ENCODE measurements around the gene OR56B4.

GRCh38 chr11:6095798-6096197, 11.7 kb upstream of the OR56B4 start:
- TF ChIP-seq SP1 (IDR thresholded peaks at IDR 0.05), result no peak
- TF ChIP-seq SP1 (CRISPR knock-in tag; IDR thresholded peaks at IDR 0.05), result no peak
- no peak for TF ChIP-seq IRF1 (CRISPR knock-in tag; IDR thresholded peaks at IDR 0.05; ENCODE audit: low read depth)
- no peak for TF ChIP-seq SIN3B (IDR thresholded peaks at IDR 0.05; ENCODE audit: low read length)
- no peak for TF ChIP-seq ZBTB20 (CRISPR knock-in tag; IDR thresholded peaks at IDR 0.05; ENCODE audit: borderline replicate concordance, low read depth)
- no peak for TF ChIP-seq ZNF616 (CRISPR knock-in tag; IDR thresholded peaks at IDR 0.05; ENCODE audit: low read depth)
- TF ChIP-seq ZNF460 (CRISPR knock-in tag; IDR thresholded peaks at IDR 0.05; ENCODE audit: borderline replicate concordance), result no peak
- no peak for TF ChIP-seq EP300 (IDR thresholded peaks at IDR 0.05; ENCODE audit: low read depth in 2 of 2, low read length in 2 of 2)
- TF ChIP-seq EP300 (CRISPR knock-in tag; IDR thresholded peaks at IDR 0.05; ENCODE audit: borderline replicate concordance), result no peak
- no peak for TF ChIP-seq REXO4 (CRISPR knock-in tag; IDR thresholded peaks at IDR 0.05; ENCODE audit: borderline replicate concordance)
- no peak for TF ChIP-seq ZFX (CRISPR knock-in tag; IDR thresholded peaks at IDR 0.05; ENCODE audit: low read depth)
- no peak for TF ChIP-seq FOXM1 (CRISPR knock-in tag; IDR thresholded peaks at IDR 0.05)
- TF ChIP-seq KLF9 (CRISPR knock-in tag; IDR thresholded peaks at IDR 0.05; ENCODE audit: low read depth), result no peak
- no peak for TF ChIP-seq MTA3 (CRISPR knock-in tag; IDR thresholded peaks at IDR 0.05)
- no peak for TF ChIP-seq ZNF747 (CRISPR knock-in tag; IDR thresholded peaks at IDR 0.05; ENCODE audit: borderline replicate concordance)
